ENCODE data around the gene ADSL.
"Not testable (repeated sequence)": the region's sequence is repeated elsewhere in the genome, so short reads cannot be mapped to it uniquely, and the experiment has no call there.

Gene ADSL

DNA sequence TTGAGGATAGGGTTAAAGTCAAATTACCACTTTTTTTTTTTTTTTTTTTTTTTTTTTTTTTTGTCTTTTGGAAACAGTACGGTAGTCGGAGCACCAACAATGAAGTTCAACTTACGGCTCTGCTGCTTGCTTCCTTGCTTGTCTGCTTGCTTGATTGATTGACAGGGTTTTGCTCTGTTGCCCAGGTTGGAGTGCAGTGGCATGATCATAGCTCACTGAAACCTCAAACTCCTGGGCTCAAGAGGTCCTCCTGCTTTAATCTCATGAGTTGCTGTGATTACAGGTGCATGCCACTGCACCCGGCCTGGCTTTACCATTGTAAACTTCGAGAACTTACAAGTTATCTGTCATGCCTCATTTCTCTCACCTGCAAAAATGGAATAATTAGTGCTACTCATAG lies 29.8 kb downstream of the ADSL start:
- DNase-seq, result no peak

GRCh38 chr22:40377931-40378330 lies 31.6 kb downstream of the ADSL start:
- no peak for DNase-seq

GRCh38 chr22:40378448-40378847 lies 32.1 kb downstream of the ADSL start:
- DNase-seq, result not testable (repeated sequence)

GRCh38 chr22:40381461-40381860 lies 35.2 kb downstream of the ADSL start:
- no peak for DNase-seq

- DNase-seq, result no peak
Observed at GRCh38 chr22:40383905-40384304, 37.6 kb downstream of the ADSL start.

GRCh38 chr22:40385036-40385782 lies 38.9 kb downstream of the ADSL start:
- no peak for DNase-seq

GRCh38 chr22:40387746-40388145 lies 41.4 kb downstream of the ADSL start:
- DNase-seq, result peak; percentile 59

DNA sequence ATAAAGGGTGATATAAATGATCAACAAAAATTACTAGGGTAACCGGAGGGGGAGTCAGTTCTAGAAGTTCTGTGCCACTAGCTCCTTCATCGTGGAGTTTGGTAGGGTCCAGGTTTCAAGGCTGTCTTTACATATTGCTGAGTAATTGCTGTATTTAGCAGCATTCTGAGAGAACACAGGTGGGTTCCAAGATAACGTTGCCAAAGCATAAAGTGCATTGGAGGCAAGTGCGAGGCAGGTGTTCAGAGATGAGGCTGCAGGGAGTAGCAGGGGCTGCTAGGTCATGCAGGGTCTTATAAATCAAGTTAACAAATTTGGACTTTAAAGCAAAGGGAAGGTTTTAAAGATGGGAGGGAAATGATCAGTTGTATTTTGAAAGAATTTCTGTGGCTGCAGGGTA lies 41.9 kb downstream of the ADSL start:
- DNase-seq, result no peak

GRCh38 chr22:40391417-40391816 lies 45.1 kb downstream of the ADSL start:
- no peak for DNase-seq

GRCh38 chr22:40392618-40393017 lies 46.3 kb downstream of the ADSL start:
- no peak for DNase-seq

- peak; percentile 52 for DNase-seq
Observed at GRCh38 chr22:40394607-40395006, 48.3 kb downstream of the ADSL start.

GRCh38 chr22:40395607-40396006 lies 49.3 kb downstream of the ADSL start:
- DNase-seq, result no peak

- peak; percentile 96 for DNase-seq
Observed at GRCh38 chr22:40396882-40397281, 50.6 kb downstream of the ADSL start.

DNA sequence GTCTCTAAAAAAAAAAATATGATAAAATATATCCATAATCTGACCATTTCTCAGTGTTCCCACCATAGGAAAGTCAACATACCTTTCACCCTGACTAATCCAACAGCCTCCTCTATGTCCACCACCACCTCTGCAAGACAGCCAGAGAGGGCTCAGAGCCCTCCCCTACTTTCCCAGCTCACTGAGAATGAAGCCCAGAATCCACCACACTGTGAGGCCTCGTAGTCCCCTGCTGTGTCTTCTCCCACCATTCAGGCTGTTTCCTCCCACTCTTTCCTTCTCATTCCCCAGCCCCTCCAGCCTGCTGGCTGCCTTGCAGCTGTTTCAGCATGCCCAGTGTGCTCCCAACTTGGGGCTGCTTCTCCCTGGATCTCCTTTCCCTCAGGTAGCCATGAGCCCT lies 51.1 kb downstream of the ADSL start:
- peak; percentile 53 for DNase-seq

GRCh38 chr22:40399621-40400020 lies 53.3 kb downstream of the ADSL start:
- DNase-seq, result no peak

DNA sequence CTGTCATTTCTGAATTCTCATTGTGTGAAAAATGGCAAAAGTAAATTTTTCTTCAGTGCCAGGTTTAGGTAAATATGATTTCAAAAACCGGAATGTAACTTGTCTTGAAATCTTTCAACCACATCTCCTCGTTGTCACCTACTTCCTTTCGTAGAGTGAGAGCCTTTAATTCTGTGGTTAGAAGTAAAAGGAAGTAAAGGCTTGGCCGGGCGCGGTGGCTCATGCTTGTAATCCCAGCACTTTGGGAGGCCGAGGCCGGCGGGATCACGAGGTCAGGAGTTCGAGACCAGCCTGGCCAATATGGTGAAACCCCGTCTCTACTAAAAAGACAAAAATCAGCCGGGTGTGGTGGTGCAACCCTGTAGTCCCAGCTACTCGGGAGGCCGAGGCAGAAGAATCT lies 53.9 kb downstream of the ADSL start:
- DNase-seq, result no peak

DNA sequence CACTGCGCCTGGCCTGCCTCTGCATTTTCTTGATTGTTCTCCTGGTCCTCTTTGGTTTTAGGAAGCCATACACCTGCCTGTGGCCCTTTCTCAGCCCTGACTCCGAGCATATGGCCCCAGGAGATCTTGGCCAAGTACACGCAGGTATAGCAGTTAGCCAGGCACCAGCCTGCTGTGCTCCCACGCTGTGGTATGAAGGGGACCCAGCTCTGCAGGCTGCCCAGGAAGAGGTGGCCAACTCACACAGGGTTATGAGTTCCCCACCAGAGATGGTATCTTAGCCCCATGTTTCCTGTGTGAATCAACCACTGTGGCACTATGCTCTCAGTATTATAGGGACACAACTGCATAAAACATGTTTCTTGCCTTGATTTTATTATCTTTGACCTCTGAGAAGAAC lies 55.2 kb downstream of the ADSL start:
- DNase-seq, result no peak

DNA sequence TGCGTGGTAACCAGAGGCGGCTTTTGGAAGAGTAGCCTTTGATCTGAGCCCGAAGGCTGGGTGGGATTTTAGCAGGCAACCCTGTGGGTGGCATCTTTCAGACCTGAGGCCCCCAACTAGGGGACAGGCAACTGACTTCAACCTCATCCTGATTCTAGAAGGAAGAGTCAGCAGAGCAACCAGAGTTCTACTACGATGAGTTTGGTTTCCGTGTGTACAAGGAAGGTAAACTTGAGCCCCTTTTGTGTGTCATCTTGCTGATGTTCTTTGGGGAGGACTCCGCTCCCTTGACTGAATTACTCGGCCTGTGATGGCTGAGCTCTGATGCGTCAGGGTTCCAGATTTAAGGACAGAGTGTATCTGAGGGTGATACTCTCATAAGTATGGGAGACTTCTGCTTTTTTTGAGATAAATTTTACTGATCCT lies 55.7 kb downstream of the ADSL start:
- no peak for DNase-seq

DNA sequence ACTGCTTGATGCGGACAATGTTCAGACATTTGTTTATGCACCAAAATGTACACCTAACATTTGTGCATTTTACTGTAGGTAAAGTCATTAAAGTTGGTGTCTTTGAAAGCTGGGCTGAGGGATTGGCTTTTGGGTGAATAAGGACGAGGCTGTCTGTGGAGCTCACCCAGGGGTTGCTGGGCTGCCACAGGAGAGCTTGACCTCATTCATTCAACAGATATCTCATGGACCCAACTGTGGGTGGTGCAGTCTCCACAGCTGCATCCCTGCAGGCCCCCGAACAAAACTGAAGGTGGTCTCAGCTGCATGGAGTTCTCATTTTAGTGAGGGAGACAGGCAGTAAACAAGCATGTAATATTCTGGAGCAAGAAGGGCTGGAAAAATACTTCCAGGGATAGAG lies 56.8 kb downstream of the ADSL start:
- no peak for DNase-seq

DNA sequence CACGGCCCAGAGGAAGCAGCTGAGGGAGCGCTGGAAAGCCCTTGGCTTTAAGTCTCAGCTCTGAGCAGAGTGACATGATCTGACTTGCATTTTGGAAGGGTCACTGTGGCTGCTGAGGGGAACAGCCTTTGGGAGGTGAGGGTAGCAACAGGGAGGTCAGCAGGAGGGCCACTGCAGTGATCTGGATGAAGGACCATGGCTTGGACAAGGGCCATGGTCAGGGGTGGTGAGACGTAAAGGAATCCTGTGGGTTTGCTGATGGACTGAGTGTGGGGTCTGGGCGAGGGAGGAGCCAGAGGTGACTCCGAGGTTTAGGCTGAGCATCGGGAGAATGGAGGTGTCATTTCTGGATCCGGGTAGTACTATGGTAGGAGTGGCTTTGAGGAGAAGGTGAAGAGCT lies 57.4 kb downstream of the ADSL start:
- no peak for DNase-seq

DNA sequence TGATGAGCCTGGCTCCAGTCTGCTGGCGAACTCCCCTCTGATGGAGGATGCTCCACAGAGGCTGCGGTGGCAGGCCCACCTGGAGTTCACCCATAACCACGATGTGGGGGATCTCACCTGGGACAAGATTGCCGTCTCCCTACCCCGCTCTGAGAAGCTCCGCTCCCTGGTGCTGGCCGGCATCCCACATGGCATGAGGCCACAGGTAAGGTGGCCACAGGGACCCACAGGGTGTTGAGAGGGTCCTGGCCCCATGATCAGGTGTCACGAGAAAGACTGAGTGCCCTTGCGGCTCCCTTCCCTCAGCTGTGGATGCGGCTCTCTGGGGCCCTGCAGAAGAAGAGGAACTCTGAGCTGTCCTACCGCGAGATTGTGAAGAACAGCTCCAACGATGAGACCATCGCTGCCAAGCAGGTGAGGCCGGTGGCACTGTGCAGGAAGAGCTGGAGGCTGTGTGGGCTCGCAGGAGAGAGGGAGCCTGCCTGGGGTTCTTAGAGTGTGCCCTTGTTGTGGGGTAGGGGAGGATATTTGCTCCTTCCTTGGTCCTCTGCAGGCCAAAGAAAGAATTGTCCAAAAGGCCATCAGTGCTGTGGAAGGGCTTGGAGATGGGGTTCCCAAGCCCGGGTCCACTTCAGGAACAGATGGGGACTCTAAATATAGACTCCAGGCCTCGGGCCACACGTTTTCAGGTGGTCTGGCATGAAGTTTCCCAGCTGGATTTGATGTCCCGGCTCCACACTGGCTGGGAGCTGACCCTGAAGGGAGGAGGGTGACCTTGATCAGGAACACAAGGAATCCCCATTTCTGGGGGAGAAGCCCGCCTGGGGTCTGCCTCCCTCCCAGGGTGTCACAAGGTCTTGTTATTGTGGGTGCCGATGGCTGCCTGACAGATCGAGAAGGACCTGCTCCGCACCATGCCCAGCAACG lies 58.2 kb downstream of the ADSL start:
- DNase-seq, result no peak

- no peak for DNase-seq
Observed at GRCh38 chr22:40405178-40406062, 59.1 kb downstream of the ADSL start.
